Neural progenitor cell (in vitro differentiated cells): ENCODE measurements around the gene IGFL4.

Experiments
- CTCF ChIP-seq: fragments of 200-600 bp; sonication (generic); IDR thresholded peaks from 2 replicates; pipeline ENCODE4 v1.5.1; 2017; ENCODE audit warnings: antibody characterized with exemption, mild to moderate bottlenecking
- EZH2 ChIP-seq: fragments of 200-600 bp; sonication (generic); IDR thresholded peaks from 2 replicates; pipeline ENCODE4 v1.6.1; 2017; ENCODE audit warnings: antibody characterized with exemption, mild to moderate bottlenecking, moderate library complexity
- EZH2phosphoT487 ChIP-seq: fragments of 200-600 bp; sonication (generic); IDR thresholded peaks from 2 replicates; pipeline ENCODE4 v1.6.1; 2017; ENCODE audit warnings: antibody characterized with exemption

- TF ChIP-seq CTCF (no peak), EZH2phosphoT487 (no peak), EZH2 (no peak)
These were observed 22.0 kb downstream of the IGFL4 start for GRCh38 chr19:46018729-46019251.
